ENCODE measurements around the gene ZKSCAN3. TPM values are rescaled to one million over a fixed set of nuclear protein-coding genes. Genes with fewer than 3 reads are reported as not detected.
A peak's percentile ranks its signal among the peaks of the same experiment; 100 is the strongest.

Gene ZKSCAN3
- total RNA-seq, 3 donors from 2014 or later = 1.9 to 2.4 (median 2.3) TPM

GRCh38 chr6:28407401-28407800 is 57.7 kb downstream of the ZKSCAN3 start:
- Mint-ChIP-seq H3K4me1 (ENCODE audit: low read depth) (peaks cover 2% of the 10 kb centered on the region), H3K36me3 (ENCODE audit: insufficient read depth) (no peaks in the 10 kb centered on the region), H3K27me3 (ENCODE audit: low read depth) (peaks cover 27% of the 10 kb centered on the region), H3K4me3 (no peak overlapping the region), H3K9me3 (no peaks in the 10 kb centered on the region)
- no peak for ATAC-seq
- DNase-seq = no peak

- H3K4me3 Mint-ChIP-seq = no peak overlapping the region
- H3K36me3 Mint-ChIP-seq (ENCODE audit: insufficient read depth) = no peaks in the 10 kb centered on the region
- DNase-seq = no peak
- H3K27me3 Mint-ChIP-seq (ENCODE audit: low read depth) = peaks cover 30% of the 10 kb centered on the region
- ATAC-seq = peak; percentile 70 to 73
- H3K4me1 Mint-ChIP-seq (ENCODE audit: low read depth) = peaks cover 2% of the 10 kb centered on the region
- no peaks in the 10 kb centered on the region for H3K9me3 Mint-ChIP-seq
Observed at GRCh38 chr6:28408076-28408802, 58.5 kb downstream of the ZKSCAN3 start.

DNA sequence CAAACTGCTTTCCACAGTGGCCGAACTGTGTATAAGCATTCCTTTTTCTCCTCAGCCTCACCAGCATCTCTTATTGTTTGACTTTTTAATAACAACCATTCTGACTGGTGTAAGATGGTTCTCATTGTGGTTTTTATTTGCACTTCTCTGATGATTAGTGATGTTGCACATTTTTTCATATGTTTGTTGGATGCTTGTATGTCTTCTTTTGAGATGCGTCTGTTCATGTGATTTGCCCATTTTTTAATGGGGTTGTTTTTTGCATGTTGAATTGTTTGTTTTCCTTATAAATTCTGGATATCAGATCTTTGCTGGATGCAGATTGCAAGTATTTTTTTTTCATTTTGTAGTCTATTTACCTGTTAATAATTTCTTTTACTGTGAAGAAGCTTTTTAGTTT is 61.0 kb downstream of the ZKSCAN3 start:
- H3K9me3 Mint-ChIP-seq = no peaks in the 10 kb centered on the region
- peaks cover 2% of the 10 kb centered on the region for H3K4me1 Mint-ChIP-seq (ENCODE audit: low read depth)
- no peaks in the 10 kb centered on the region for H3K36me3 Mint-ChIP-seq (ENCODE audit: insufficient read depth)
- H3K4me3 Mint-ChIP-seq = no peak overlapping the region
- peaks cover 26% of the 10 kb centered on the region for H3K27me3 Mint-ChIP-seq (ENCODE audit: low read depth)
- DNase-seq = no peak
- no peak for ATAC-seq

DNA sequence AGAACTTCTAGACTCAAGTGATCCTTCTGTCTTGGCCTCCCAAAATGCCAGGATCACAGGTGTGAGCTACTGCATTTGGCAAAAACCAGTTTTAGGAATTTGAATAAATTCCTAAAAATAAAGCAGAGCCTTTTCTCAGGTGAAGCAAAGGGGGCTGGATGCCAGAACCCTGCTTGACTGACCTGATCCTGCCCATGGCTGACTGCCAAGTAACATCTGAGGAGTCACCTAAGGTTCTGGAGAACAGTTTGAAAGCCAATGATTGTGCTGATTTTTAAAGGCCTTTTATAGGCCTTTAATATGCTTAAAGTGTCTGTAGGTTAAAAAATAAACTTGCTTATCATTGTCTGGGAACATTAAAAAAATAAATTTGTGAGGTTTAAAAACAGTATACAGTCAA is 63.9 kb downstream of the ZKSCAN3 start:
- Mint-ChIP-seq H3K4me3 (no peak overlapping the region), H3K4me1 (ENCODE audit: low read depth) (no peaks in the 10 kb centered on the region), H3K36me3 (ENCODE audit: insufficient read depth) (no peaks in the 10 kb centered on the region), H3K9me3 (no peaks in the 10 kb centered on the region), H3K27me3 (ENCODE audit: low read depth) (peaks cover 27% of the 10 kb centered on the region)
- no peak for ATAC-seq
- no peak for DNase-seq

Other genes starting within 250 kb of the ZKSCAN3 start
- 1 to 10 TPM; 3.8 to 4.7 (median 3.9) TPM for gene ZSCAN16, start 225.3 kb upstream of the ZKSCAN3 start, total RNA-seq
- gene ZKSCAN8, start 208.1 kb upstream of the ZKSCAN3 start, total RNA-seq = 10 to 100 TPM; 10.0 to 12.4 (median 11.4) TPM
- 1 to 10 TPM; 2.0 to 3.4 (median 2.3) TPM for gene ZSCAN9, start 124.7 kb upstream of the ZKSCAN3 start, total RNA-seq
- gene ZKSCAN4, start 97.7 kb upstream of the ZKSCAN3 start, total RNA-seq = 1 to 10 TPM; 3.4 to 4.2 (median 3.8) TPM
- under 1 TPM; 0.16 to 0.35 (median 0.32) TPM for gene NKAPL, start 90.7 kb upstream of the ZKSCAN3 start, total RNA-seq
- 1 to 10 TPM; 5.5 to 6.7 (median 6.5) TPM for gene ZSCAN26, start 82.8 kb upstream of the ZKSCAN3 start, total RNA-seq
- gene PGBD1, start 68.4 kb upstream of the ZKSCAN3 start, total RNA-seq = 1 to 10 TPM; 1.7 to 2.7 (median 2.3) TPM
- 1 to 10 TPM in 1 of 3 donors, under 1 TPM in 2; 0.76 to 1.5 (median 0.83) TPM for gene ZSCAN31, start 13.8 kb upstream of the ZKSCAN3 start, total RNA-seq
- 1 to 10 TPM; 2.7 to 2.8 (median 2.7) TPM for gene ZSCAN12, start 49.8 kb downstream of the ZKSCAN3 start, total RNA-seq
- gene ZSCAN23, start 93.5 kb downstream of the ZKSCAN3 start, total RNA-seq = under 1 TPM; 0.46 to 0.76 (median 0.69) TPM
- gene GPX6, start 165.8 kb downstream of the ZKSCAN3 start, total RNA-seq = not detected
- gene GPX5, start 175.9 kb downstream of the ZKSCAN3 start, total RNA-seq = not detected